Measurements from ENCODE around the gene VPS13A.
"Not testable (repeated sequence)": the region's sequence is repeated elsewhere in the genome, so short reads cannot be mapped to it uniquely, and the experiment has no call there.

Gene VPS13A

GRCh38 chr9:77188242-77188641, 10.9 kb downstream of the VPS13A start:
- DNase-seq: no peak

- DNase-seq: no peak
Observed at GRCh38 chr9:77194423-77194822, 17.1 kb downstream of the VPS13A start.

GRCh38 chr9:77210116-77210515, 32.8 kb downstream of the VPS13A start:
- no peak for DNase-seq

- DNase-seq: no peak
Observed at GRCh38 chr9:77211561-77211960, 34.2 kb downstream of the VPS13A start.

- DNase-seq: no peak
Observed at GRCh38 chr9:77212801-77213200, 35.5 kb downstream of the VPS13A start.

GRCh38 chr9:77215874-77216273, 38.5 kb downstream of the VPS13A start:
- DNase-seq: no peak

GRCh38 chr9:77218612-77219011, 41.3 kb downstream of the VPS13A start:
- no peak for DNase-seq

GRCh38 chr9:77221431-77221830, 44.1 kb downstream of the VPS13A start:
- DNase-seq: no peak

GRCh38 chr9:77224746-77225312, 47.5 kb downstream of the VPS13A start:
- no peak for DNase-seq

- DNase-seq: no peak
Observed at GRCh38 chr9:77236693-77237092, 59.4 kb downstream of the VPS13A start.

GRCh38 chr9:77237896-77238295, 60.6 kb downstream of the VPS13A start:
- DNase-seq: no peak

GRCh38 chr9:77251050-77251449, 73.7 kb downstream of the VPS13A start:
- no peak for DNase-seq

GRCh38 chr9:77257275-77257674, 79.9 kb downstream of the VPS13A start:
- no peak for DNase-seq

- no peak for DNase-seq
Observed at GRCh38 chr9:77261605-77262004, 84.3 kb downstream of the VPS13A start.

GRCh38 chr9:77267762-77268161, 90.4 kb downstream of the VPS13A start:
- DNase-seq: not testable (repeated sequence)

- no peak for DNase-seq
Observed at GRCh38 chr9:77271023-77271690, 93.8 kb downstream of the VPS13A start.

- DNase-seq: no peak
Observed at GRCh38 chr9:77276799-77277198, 99.5 kb downstream of the VPS13A start.

GRCh38 chr9:77277719-77278118, 100.4 kb downstream of the VPS13A start:
- no peak for DNase-seq

GRCh38 chr9:77283991-77284390, 106.7 kb downstream of the VPS13A start:
- no peak for DNase-seq

GRCh38 chr9:77284616-77285015, 107.3 kb downstream of the VPS13A start:
- no peak for DNase-seq

- DNase-seq: no peak
Observed at GRCh38 chr9:77290373-77290772, 113.0 kb downstream of the VPS13A start.

- peak; percentile 12 for DNase-seq
Observed at GRCh38 chr9:77291714-77292113, 114.4 kb downstream of the VPS13A start.

- DNase-seq: no peak
Observed at GRCh38 chr9:77293949-77294348, 116.6 kb downstream of the VPS13A start.

GRCh38 chr9:77304543-77304942, 127.2 kb downstream of the VPS13A start:
- DNase-seq: no peak
